ENCODE data around the gene IPO9.

Gene IPO9

GRCh38 chr1:201889090-201889968 is 60.4 kb downstream of the IPO9 start:
- no peak for TF ChIP-seq CTCF (IDR thresholded peaks at IDR 0.05; ENCODE audit: control insufficient read depth, insufficient read depth, low read depth, low read length, missing control alignments)
- peak overlapping the region; percentile 78 for H3K4me3 ChIP-seq (ENCODE audit: control insufficient read depth, low read depth, low read length)
- no peak for DNase-seq (ENCODE audit: low read depth)

GRCh38 chr1:201890223-201890622 is 61.3 kb downstream of the IPO9 start:
- DNase-seq (ENCODE audit: low read depth), result no peak
- no peak for TF ChIP-seq CTCF (IDR thresholded peaks at IDR 0.05; ENCODE audit: control insufficient read depth, insufficient read depth, low read depth, low read length, missing control alignments)
- no peak overlapping the region for H3K4me3 ChIP-seq (ENCODE audit: control insufficient read depth, low read depth, low read length)

GRCh38 chr1:201890806-201891450 is 62.0 kb downstream of the IPO9 start:
- no peak overlapping the region for H3K4me3 ChIP-seq (ENCODE audit: control insufficient read depth, low read depth, low read length)
- DNase-seq (ENCODE audit: low read depth), result no peak
- TF ChIP-seq CTCF (IDR thresholded peaks at IDR 0.05; ENCODE audit: control insufficient read depth, insufficient read depth, low read depth, low read length, missing control alignments), result no peak

GRCh38 chr1:201891451-201892045 is 62.6 kb downstream of the IPO9 start:
- H3K4me3 ChIP-seq (ENCODE audit: control insufficient read depth, low read depth, low read length), result no peak overlapping the region
- TF ChIP-seq CTCF (IDR thresholded peaks at IDR 0.05; ENCODE audit: control insufficient read depth, insufficient read depth, low read depth, low read length, missing control alignments), result no peak
- no peak for DNase-seq (ENCODE audit: low read depth)

GRCh38 chr1:201892211-201892610 is 63.3 kb downstream of the IPO9 start:
- H3K4me3 ChIP-seq (ENCODE audit: control insufficient read depth, low read depth, low read length), result no peak overlapping the region
- no peak for TF ChIP-seq CTCF (IDR thresholded peaks at IDR 0.05; ENCODE audit: control insufficient read depth, insufficient read depth, low read depth, low read length, missing control alignments)
- no peak for DNase-seq (ENCODE audit: low read depth)

- DNase-seq (ENCODE audit: low read depth), result no peak
- TF ChIP-seq CTCF (IDR thresholded peaks at IDR 0.05; ENCODE audit: control insufficient read depth, insufficient read depth, low read depth, low read length, missing control alignments), result no peak
- H3K4me3 ChIP-seq (ENCODE audit: control insufficient read depth, low read depth, low read length), result no peak overlapping the region
These were observed 64.5 kb downstream of the IPO9 start for GRCh38 chr1:201893431-201893830.

Measured in AG09309 (cell line).